HG02759 (cell line): ENCODE data around the gene POP5.

ENCODE experiments used
- ATAC-seq: cut with Tn5 transposase; IDR thresholded peaks from one replicate; pipeline ENCODE4 v1.9.1; 2021; ENCODE audit warnings: mild to moderate bottlenecking, moderate library complexity; ENCODE audit not compliant: unreplicated experiment

POP5 gene

GRCh38 chr12:120590741-120591407 is 9.7 kb upstream of the POP5 start:
- ATAC-seq: no peak

GRCh38 chr12:120588948-120589930 is 8.0 kb upstream of the POP5 start:
- ATAC-seq: no peak

DNA sequence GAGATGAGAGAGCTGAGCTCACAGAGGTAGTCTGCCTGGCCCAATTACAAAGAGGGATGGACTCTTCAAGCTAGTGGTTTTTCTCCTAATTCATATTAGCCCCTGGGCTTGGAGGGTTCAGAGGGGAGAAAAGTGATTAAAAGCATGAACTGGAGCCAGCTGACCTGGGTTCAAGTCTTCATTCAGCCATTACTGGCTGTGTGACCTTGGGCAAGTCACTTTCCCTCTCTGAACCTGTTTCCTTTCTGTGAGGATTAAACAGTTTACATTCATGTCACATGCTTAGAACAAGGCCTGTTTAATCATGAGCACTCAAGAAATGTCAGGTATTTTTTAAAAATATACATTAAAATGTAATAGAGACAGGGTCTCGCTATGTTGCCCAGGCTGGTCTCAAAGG is 7.2 kb upstream of the POP5 start:
- ATAC-seq: no peak

DNA sequence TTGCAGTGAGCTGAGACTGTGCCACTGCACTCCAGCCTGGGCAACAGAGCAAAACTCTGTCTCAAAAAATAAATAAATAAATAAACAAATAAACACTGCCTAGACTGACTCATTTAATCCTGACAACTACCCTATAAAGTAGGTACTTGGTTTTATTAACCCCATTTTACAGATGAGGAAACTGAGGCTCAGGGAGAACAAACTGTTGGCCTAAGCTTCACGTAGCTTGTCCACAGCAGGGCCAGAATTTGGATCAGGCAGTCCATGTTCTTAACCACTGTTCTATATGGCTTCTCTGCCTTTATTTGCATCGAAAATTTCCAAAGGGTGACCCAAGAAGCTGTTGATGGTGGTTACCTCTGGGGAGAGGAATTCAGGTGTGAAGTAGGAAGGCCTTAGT is 5.7 kb upstream of the POP5 start:
- ATAC-seq: no peak

DNA sequence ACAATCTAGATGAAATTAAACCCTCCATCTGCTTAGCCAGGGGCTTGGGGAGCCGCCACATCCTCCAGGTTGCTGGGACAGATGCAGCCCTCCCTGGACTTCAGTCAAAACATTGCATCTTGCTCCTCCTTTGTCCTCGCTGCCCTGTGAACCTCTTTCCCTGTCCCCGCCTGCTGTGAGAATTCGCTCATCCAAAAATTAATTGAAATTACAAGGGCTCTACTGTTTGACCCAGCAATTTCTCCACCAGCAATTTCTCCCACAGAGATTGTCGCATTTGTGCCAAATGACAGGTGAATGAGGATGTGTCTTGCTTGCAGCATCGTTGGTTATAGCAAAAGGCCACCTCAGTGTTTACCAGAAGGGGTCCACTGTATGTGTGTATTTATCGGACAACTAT is 5.0 kb upstream of the POP5 start:
- no peak for ATAC-seq

GRCh38 chr12:120584343-120585149 is 3.3 kb upstream of the POP5 start:
- ATAC-seq: no peak

DNA sequence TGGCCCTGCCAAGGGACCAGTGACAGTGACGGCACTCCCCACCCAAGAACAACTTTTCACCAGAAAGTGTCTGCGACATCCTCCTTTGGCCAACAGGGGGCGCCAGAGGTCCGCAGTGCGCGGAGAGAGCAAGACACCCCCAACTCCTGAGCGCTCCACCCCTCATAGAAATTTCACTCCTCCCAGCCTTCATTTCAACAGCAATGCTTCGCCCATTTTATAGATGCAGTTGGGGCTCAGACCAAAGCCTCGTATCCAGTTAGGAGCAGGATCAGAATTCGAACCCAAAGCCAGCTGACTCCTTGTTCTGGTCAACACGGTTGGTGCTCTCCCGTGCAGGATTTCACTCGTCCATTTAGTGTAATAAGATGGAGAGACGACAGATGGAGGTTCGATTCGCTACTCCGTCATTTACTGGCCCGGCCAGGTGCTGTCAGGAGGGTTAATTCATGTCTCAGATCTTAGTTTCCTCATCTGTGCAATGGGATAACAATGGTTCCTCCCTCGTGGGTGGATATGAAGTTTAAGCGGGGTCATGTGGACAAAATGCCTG is 2.4 kb upstream of the POP5 start:
- no peak for ATAC-seq

GRCh38 chr12:120581998-120582397 is 796 bp upstream of the POP5 start:
- no peak for ATAC-seq

DNA sequence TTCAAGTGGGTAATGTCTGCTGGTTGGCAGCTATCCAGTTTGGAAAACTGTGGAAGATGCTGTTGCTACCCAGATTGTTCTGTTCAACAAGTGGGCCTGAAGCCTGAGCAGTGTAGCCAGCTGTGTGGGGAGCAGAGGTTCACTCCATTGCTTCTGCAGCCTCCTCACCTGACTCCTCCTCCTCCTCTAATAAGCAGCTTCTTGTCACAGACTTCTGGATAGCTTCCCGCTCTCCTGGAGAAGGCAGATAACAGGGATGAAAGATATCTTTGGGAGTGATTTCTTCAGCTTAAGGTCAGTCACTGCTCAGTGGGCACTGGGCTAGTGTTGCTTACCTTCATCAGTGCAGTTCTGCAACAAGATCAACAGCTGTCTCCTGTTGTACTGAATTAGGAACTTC is 2.0 kb downstream of the POP5 start:
- no peak for ATAC-seq

DNA sequence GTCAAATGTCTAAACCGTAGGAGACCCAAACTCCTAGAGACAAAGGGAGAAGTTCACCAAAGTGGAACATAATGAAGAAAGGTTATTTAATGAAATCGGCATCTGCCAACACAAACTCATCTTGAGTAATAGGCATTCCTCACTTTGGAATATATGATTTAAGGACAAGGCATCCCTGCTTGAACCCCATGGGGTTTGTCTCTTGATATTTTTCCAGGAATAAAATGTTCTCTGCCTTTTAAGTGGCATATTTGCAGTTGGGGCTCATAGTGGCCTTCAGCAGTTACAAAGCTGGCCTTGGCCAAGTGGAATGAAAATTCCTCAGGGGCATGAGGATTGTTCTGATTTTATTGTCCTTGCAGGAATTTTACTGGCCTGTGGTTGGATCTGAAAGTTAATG is 7.1 kb downstream of the POP5 start:
- ATAC-seq: no peak

GRCh38 chr12:120573560-120573959 is 7.6 kb downstream of the POP5 start:
- ATAC-seq: no peak

DNA sequence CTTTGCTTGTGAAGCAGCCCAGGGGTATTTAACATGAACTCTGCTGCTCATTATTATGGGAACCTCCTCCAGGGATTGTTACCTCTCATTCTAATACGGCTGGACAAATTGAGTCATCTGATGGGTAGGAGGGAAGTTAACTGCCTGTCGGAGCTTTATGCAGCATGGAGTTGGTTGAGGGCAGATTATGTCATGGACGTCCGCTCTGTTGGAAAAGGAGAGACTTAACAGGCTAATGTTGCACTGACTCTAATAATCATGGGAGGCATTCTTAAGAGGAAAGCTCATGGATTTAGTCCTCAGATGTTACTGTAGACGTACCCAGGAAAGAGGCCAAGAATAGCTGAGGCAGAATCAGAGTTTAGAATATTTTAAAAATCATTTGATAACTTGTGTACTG is 9.9 kb downstream of the POP5 start:
- no peak for ATAC-seq

- ATAC-seq: no peak
Measured at GRCh38 chr12:120563495-120563894, 17.7 kb downstream of the POP5 start.

DNA sequence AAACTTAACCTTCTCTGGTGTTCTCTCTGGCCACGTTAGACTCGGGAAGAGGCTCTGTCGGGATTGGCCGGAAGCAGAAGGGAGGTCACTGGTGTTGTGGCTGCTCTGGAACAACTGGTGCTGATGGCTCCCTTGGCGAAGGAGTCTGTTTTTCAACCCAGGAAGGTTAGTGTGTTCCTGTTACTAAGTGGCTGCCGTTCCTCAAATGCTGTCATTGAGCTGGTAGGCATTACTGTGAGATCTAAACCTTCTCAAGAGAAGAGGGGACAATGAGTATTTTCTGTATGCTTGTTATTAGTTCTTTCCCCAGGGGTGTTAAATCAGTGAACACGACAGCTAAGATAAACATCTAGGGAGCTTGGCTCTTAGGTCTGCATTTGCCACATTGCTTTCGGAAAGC is 18.3 kb downstream of the POP5 start:
- ATAC-seq: no peak

DNA sequence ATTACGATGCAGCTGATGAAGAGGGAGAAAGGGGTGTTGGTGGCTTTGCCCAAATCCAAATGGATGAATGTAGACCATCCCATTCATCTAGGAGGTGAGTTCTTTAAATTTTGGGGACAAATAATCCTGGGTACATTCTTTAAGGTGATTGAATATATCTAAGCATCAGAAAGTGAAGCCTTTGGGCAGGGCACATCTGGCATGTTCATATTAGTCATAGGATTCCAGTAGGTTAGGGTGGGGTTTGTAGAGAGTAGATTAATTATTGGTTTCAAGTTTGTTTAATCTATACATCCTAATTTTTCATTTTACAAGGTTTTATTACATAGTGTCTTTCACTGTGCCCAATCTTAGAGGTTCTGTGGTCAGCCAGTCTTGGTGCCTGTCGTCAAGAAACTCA is 23.6 kb downstream of the POP5 start:
- no peak for ATAC-seq

DNA sequence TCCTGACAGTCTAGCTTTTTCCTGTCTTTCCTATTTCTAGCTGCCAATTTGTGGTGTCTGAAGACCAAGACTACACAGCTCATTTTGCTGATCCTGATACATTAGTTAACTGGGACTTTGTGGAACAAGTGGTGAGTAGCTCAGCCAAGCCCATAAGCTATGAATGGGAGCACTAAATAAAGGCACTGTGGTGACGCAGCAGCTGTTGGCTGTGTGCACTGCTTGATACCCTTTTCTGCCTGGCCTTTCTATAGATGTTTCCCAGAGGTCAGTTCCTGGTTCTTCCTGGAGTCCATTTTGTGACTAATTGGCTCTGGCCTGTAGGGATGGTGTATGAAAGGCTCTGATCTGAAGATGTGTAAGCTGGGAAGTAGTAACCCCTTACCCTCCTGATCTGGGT is 26.5 kb downstream of the POP5 start:
- ATAC-seq: no peak

- ATAC-seq: no peak
Measured at GRCh38 chr12:120546050-120546386, 35.2 kb downstream of the POP5 start.

GRCh38 chr12:120544691-120545090 is 36.5 kb downstream of the POP5 start:
- ATAC-seq: no peak

DNA sequence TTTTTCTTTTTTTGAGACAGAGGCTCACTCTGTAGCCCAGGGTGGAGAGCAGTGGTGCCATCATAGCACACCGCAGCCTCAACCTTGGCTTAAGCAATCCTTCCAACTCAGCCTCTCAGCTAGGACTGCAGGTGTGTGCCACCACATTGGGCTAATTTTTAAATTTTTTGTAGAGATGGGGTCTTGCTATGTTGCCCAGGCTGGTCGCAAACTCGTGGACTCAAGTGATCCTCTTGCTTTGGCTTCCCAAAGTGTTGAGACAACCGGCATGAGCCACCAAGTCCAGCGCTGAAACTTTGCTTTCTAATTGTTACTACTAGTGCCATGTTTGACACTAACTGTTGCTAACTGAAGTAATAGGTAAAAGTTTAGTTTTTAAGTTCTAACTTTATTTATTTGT is 39.0 kb downstream of the POP5 start:
- ATAC-seq: no peak

DNA sequence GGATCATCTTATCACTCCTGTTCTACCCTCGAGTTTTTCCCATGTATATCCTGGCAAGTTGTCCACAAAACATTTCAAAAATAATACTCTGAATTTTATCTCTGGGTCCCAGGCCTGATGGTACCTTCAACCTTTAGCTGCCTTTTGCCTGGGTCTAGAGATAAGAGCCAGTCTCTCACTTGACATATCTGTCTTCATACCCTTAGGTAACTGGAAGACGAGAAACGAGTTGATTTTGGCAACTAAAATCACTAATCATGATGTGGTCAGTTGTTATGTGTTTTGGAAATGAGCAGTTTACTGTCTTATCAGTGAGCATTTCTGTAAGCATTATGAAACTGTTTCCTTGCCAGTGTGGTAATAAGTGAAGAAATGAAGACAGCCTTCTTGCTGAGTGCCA is 40.8 kb downstream of the POP5 start:
- ATAC-seq: no peak

DNA sequence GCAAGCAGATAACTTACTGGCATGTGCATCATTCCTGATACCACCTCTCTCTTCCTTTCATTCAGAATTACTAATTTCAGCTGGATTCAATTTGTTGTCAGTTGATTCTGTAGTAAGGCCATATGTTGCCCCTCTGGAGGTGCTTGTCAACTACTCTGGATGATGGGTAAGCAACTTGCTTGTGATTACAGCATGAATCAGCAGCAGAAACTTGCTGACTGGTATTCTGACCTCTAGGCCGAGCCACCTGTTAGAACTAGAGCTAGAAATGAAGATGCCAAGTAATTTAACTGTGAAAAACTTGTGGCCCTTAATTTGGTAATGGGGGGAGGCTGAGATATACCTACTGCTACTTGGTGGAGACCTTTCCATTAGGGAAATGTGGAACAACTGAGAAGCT is 41.9 kb downstream of the POP5 start:
- no peak for ATAC-seq
